GM19455 (cell line): Measurements from ENCODE around the gene SBF2.

Experiments
- ATAC-seq: cut with Tn5 transposase; IDR thresholded peaks from one replicate; pipeline ENCODE4 v1.9.1; 2021; ENCODE audit not compliant: unreplicated experiment

The SBF2 gene

DNA sequence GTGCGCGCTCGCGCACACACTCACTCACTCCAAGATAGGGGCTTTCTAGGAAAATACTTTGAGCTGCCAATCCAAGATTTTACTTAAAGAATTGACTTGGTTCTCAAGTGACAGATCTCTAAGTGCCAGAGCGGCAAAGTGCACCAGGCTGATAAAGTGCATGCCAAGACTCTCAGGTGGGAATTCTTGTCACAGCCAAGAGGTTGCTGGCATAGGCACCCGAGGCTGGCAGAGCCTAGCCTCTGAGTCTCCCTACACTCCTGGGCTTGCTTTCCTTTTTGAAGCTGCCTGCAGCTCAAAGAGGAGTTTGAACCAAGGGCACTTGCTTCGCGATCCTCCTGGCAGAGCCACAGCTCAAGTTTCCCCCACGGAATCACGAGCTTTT lies 8.3 kb upstream of the SBF2 start:
- no peak for ATAC-seq

DNA sequence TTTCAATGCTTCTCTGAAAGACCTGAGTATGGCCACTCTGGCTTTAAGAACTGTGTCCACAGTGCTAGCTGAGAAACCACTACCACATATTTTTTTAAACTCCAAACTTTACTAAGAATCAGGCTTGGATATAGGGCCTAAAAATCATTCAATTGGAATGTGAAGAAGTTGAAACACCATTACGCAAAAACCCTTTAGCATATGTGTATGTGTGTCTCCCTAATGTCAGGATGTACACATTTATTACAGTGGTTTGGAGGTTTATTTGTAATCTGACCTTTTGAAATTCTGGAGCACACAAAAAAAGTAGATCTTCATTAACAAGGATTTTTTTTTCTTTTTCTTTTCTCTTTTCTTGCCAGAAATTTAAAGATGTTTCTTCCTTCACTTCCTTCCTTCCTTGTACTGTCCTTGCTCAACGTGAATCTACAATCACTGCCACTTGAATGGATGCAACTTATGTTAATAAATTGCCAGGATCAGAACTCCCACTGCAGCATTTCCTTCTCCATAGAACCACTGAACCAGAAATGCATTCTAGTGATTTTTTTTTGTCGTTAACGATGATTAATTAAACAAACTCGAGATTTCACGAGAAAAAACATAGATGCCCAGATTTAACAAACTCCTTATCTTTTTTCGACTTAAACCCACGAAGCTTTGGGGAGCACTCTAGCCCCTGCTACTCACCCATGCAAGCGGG lies 7.8 kb upstream of the SBF2 start:
- no peak for ATAC-seq

DNA sequence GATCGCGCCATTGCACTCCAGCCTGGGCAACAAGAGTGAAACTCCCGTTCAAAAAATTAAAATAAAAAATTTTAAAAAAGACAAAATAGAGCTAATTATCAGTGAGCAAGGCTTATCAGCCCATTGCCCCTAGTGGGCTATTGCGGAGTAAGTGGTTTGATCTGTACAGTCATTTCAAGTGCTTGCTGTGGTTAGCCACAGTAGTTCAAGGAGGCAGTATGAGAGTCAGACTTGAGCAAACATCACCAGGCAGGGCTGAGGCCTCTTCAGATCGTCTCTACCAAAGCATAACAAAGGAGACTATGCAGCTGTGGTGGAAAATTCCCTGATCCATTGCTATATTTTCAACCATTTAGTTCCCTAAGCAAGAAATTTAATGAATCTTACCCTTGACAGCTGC lies 4.3 kb upstream of the SBF2 start:
- peak; percentile 94 for ATAC-seq

DNA sequence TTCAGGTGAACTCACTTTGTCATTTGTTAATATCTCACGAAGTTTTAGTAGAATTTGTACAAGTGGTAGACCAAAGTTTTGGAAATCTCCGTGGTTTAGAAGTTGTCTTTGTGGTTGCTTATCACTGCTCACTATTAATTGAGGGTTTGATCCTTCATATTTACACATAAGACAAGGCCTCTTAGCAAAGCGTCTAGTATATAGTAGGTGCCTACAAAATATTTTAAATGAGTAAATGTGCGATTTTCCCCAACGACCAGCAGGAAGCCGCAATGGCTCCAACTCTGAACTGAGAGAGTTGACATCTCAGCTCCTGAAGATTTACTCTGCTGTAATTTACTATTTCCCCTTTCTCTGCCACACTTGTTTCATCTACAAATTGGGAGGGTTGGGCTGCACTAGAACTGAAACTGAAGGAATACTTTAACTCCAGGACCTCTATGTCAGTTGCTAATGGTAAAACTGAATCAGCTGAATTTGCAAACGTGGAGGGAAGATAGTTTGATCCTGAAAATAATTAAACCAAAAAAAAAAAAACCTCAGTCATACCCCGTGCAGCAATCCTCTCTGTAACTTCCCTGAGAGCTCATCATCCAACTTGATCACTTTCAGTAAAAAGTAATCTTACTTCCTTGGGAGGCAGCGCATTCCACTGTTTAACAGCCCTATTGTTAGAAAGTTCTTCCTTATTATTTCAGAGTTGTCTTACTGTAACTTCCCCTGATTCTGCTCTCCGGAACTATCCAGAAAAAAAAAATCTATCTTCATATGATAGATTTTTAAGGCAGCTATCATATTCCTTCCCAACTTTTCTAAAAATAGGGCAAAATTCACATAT lies 1.3 kb upstream of the SBF2 start:
- ATAC-seq, result no peak

DNA sequence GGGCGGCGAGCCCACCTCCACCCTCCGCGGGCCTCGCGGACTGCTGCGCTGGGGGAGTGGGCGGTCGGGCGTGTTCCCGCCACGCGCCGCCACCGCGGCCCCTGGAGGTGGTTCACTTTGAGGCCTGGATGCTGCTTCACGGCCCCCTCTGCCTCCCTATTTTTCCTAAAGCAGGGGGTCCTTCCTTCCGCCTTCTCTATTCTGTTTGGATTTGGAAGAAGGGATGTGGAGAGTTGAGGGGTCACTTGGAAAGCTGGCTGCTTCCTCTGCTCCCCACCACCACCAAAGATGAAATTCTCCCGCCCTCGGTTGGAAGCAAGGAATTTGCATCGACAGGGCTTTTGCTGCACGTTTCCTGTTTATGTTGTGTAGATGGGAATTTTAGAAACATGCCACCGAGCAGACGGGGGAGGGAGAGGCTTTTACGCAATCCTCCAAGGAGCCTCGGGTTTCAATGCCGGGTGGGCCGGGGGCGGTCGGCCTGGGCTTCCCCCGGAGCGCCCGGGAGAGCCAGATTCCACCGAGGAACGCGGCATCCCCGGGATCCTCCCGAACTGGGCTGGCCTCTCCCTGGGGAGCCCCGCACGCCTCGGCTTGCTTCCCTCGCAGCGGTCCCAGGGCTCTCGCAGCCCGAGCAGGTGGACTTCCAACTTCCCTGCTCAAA lies 403 bp upstream of the SBF2 start:
- ATAC-seq, result no peak

DNA sequence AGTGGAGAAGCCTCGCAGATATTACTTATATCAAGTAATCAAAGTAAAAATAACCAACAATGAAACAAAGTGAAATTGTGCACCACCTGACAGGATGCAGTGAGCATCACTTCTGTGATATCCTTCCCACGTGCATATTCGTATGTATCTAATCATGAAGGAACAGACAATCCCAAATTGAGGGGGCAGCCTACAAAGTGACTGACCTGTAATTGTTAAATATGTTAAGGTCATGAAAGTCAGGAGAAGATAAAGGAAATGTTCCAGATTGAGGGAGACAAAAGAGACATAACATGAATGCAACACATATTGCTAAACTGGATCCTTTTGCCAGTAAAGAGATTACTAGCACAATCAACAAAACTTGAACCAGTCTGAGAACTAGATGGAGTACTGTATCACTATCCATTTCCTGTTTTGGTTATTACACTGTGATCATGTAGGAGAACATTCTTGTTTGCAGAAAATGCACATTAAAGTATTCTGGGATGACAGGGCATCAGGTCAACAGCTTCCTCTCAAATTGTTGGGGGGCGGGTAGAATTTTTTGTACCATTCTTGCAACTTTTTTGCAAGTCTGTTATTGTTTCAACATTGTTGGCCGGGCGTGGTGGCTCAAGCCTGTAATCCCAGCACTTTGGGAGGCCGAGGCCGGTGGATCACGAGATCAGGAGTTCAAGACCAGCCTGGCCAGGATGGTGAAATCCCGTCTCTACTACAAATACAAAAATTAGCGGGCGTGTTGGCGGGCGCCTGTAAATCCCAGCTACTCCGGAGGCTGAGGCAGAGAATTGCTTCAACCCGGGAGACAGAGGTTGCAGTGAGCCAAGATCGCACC lies 2.0 kb downstream of the SBF2 start:
- no peak for ATAC-seq

DNA sequence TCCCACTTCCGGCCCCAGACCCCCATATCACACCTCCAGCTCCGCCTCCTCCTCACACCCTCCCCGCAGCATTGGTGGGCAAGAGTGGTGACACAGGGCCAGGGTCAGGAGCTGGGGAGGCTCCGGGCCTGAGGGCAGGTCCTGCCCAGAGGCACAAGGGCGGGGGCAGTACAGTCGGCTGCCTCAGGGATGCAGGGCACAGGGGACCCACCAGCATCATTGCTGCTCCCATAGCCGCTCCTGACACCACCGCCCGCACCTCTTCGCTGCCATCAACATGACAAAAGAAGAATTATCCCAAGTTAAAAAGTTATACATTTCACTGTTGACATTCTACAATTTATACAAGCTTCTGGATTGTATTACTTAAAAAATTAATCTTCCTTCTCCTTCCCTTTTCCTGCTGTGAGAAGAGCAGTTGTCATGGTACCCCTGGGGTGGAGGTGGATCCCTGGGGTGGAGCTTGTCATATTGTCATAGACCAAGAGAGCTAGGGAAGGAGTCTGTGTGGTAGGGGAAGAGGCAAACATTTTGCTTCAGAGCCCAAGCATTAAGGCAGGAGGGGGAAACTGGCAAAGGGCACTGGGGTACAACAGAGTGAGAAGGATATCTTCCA lies 4.1 kb downstream of the SBF2 start:
- no peak for ATAC-seq

DNA sequence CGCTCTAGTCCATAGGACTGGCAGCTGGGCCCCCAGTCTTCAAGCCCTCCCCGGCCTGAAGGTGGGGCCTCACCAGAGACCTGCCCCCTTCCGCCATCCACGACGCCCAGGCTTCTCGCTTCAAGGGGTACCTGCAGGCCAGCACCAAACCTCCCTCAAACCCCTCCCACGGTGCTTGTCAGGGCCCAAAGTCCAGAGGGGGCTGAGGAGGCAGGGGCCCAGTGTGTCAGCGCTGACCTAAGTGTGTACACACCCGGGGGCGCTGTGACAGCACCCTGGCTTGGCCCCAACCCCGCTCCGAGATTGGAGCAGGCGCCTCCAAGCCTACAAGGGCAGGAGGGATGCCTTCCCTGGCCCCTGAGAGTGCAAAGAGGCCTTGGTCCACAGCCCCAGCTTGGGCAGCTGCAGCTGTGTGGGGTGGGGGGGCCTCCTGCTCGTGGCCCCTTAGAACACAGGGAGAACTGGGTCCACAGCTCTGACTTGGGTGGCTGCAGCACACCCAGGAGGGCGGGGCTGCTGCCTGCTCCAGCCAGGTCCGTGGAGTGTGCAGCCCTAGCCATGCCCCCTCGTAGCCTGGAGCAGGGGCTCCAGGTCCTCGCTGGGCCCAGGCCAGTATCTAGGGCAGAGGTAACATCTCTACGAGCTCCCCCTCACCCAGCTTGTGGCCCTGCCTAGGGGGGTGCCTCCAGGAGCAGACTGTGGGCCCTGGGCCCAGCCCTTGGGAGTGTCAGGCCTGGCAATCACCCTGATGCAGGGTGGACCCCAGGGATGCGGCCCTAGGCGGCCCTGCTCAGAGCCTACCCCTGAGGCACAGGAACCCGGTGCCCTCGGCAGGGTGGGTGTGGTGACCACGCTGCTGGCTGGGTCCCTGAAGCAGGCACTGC lies 4.9 kb downstream of the SBF2 start:
- ATAC-seq, result no peak

DNA sequence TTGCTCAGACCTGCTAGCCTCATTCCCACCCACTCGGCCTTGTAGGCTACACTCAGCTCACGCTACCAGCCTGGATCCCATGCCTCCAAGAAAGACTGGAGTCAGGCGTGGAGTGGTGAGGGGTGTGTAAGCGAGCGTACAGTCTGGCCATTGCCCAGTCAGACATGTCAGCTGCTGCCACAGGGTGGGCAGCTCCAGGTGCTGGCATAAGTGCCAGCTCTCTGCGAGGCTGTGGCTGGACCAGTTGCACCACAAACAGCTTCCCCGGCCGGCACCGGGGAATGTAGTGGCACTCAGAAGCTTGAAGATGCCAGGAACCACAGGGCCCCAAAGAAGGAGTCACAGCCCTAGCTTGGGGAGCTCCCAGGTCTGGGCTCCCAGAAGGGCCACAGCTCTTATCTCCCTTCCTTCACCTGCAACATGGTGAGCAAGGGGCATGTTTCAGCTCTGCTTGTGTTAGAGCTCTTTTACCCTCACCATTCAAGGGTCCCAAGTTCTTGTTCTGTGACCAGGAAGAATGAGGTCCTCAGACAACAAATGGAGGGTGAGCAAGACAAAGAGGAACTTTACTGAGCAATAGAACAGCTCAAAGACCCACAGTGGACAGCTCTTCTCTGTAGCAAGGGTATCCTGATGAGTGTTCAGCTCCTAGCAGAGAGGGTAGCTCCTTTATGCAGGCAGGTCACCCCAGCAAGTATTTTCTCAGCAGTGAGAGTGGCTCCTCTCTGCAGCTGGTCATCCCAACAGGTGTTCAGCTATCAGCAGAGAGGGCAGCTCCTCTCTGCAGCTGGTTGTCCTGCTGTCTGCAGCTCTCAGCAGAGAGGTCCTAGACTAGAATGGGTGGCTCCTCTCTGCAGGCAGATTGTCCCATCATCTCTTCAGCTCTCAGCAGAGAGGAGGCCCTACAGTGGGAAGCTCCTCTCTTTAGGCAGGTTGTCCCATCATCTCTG lies 6.0 kb downstream of the SBF2 start:
- no peak for ATAC-seq

DNA sequence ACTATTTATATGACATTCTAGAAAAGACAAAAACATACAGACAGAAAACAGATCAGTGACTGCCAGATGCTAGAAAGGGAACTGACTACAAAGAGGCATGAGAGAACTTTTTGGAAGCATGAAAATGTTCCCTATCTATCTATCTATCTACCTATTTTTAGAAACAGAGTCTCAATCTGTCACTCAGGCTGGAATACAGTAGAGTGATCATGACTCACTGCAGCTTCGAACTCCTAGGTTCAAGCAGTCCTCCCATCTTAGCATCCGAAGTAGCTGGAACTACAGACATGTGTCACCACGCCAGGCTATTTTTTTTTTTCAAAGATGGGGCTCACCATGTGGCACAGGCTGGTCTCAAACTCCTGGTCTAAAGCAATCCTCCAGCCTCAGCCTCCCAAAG lies 6.9 kb downstream of the SBF2 start:
- no peak for ATAC-seq

DNA sequence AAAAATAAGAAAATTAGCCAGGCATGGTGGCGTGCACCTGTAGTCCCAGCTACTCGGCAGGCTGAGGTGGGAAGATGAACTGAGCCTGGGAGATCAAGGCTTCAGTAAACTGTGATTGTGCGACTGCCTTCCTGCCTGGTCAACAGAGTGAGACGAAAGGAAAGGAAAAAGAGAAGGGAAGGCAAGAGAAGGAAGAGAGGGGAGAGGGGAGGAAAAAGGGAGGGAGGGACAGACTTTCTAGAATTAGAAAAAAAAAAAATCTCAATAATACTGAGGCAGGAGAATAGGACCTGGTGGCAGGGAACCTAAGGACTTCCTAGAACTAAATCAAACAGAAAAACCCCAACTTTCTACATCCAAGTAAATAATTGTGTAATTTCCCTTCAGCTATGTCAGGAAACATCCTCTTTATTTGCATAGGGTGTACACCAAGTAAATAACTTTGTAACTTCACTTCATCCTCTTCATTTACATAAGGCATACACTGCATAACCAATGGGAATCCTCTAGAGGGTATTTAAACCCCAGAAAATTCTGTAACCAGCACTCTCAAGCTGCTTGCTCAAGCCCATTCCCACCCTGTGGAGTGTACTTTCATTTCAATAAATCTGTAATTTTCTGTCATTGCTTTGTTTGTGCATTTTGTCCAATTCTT lies 8.7 kb downstream of the SBF2 start:
- ATAC-seq, result no peak

DNA sequence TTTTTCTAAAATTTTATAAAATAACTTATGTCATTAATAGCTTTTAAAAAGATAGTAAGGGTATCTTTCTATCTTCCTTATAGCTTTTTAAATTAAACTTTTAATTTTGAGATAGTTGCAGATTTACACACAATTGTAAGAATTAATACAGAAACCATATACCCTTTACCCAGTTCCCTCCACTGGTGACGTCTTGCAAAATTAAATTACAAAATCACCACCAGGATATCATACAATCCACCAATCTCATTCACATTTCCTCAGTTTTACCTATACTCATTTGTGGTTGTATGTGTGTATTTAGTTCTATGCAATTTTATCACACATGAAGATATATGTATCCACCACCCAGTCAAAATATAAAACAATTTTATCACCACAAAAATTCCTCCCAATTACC lies 10.0 kb downstream of the SBF2 start:
- no peak for ATAC-seq

DNA sequence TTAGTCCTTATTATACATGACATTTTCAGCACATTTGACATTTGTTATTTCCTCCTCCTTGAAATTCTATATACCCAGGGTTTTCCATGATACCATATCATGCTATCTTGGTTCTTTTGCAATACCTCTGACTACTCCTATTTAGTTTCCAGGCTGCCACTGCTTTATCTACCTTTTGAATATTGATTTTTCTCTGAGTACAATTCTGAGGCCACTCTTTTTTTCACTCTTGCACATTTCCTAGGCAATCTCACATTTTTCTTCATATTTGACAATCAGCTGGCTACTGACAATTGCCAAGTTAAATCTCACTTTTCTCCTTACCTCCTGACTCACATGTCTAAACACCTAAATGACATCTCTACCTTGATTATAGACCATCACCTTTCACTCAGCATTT lies 11.9 kb downstream of the SBF2 start:
- ATAC-seq, result no peak

DNA sequence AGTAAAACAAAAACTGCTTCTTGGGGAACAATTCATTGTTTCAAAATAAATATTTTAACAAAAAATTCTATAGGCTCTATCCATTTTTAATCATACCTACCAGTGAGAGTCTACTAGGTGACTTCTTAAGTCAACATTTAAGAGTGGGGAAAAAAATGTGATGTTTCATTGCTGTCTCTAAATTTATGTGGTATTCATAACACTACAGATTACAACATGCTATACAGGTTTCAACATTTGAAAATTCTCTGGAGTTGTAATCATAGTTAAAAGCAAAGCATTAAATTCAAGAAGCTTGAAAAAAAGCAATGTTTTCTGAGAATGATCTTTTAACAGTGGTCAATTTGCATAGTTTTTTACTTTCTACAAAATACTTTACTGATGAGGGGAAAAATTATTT lies 18.3 kb downstream of the SBF2 start:
- no peak for ATAC-seq

DNA sequence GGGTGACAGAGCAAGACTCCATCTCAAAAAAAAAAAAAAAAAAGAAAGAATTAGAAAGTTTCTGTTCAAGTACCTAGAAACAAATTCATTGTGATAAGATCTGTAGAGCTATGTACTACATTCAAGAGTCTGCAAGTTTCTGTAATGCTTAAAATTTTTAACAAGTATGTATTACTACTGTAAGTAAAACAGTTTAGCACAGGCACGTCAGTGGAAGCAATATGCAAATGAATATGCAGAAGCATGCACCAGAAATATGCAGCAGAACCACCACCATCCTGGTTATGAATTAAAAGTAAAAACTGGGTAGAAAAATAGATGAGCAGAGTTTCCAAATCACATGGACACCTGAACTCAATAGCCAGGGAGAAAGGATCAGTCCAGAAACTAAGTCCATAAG lies 19.3 kb downstream of the SBF2 start:
- no peak for ATAC-seq

DNA sequence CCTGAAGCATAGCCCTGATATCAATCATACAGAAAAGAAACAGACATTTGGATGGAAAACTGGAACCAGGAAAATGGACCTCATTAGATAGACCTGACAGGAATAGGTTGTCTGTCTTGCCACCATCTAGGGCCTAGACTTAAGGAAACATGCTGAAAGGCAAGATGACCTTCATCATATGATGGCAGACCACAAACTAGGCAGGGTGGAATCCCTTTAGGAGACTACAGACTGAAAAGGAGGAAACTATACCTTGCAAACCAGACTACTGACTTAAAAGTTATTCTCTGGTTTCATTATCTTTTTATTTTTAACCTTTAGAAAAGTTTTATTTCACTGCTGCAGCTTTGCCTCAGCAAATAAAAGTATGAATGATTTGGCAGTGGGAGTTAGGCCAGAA lies 20.3 kb downstream of the SBF2 start:
- no peak for ATAC-seq

DNA sequence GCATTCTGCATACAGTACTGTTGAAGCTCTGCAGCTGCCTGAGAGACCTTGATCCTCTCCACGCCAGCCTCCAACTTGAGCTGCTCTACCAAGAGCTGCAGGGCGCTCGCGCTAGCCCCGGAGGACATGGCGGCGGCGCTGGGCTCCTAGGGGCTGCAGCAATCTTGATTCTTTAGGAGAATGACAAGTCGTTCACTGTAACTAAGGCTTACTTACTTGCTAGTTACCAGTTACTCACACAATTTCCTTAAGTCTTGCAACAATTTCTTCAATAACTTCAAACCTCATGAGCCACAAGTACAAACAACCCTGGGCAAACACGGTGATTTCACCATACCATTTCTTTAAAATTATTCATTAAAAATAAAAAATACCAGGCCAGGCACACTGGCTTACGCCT lies 21.9 kb downstream of the SBF2 start:
- ATAC-seq, result no peak
